ENCODE results near the gene HAAO. TPM values are rescaled to one million over a fixed set of nuclear protein-coding genes. Genes with fewer than 3 reads are reported as not detected.

HAAO gene
- total RNA-seq, 1 donor from 2014 or later, result 10.0 TPM

DNA sequence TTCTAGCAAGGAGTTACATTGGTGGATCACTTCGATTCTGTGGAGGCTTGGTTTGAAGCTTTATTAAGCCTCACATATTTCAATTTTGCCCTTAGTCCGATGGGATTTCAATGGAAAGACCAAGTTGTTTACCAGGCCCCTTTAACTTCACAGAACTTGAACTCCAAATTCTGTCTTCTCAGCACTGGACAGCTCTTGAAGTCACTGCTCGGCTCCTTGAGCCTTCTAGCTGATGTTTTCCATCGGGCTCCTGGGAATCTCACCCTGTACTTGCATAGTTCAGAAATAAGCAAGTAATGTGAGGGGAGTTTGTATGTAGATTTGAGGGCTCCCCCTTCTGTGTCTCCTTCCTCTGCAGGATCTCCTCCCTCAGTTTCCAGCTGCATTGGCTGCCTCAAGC, 43.5 kb downstream of the HAAO start:
- no peak for DNase-seq (ENCODE audit: extremely low spot score, unreplicated experiment)
- TF ChIP-seq, protein P1, sequence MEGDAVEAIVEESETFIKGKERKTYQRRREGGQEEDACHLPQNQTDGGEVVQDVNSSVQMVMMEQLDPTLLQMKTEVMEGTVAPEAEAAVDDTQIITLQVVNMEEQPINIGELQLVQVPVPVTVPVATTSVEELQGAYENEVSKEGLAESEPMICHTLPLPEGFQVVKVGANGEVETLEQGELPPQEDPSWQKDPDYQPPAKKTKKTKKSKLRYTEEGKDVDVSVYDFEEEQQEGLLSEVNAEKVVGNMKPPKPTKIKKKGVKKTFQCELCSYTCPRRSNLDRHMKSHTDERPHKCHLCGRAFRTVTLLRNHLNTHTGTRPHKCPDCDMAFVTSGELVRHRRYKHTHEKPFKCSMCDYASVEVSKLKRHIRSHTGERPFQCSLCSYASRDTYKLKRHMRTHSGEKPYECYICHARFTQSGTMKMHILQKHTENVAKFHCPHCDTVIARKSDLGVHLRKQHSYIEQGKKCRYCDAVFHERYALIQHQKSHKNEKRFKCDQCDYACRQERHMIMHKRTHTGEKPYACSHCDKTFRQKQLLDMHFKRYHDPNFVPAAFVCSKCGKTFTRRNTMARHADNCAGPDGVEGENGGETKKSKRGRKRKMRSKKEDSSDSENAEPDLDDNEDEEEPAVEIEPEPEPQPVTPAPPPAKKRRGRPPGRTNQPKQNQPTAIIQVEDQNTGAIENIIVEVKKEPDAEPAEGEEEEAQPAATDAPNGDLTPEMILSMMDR (conservative IDR thresholded peaks at IDR 0.05), result no peak
- peaks cover 3% of the 10 kb centered on the region for H3K36me3 Mint-ChIP-seq
- H3K27ac Mint-ChIP-seq, result no peak overlapping the region
- no peaks in the 10 kb centered on the region for H3K9me3 Mint-ChIP-seq
- H3K4me3 Mint-ChIP-seq, result no peak overlapping the region
- peaks cover 18% of the 10 kb centered on the region for H3K4me1 Mint-ChIP-seq (ENCODE audit: unreplicated experiment)
- H3K27me3 Mint-ChIP-seq, result no peaks in the 10 kb centered on the region

DNA sequence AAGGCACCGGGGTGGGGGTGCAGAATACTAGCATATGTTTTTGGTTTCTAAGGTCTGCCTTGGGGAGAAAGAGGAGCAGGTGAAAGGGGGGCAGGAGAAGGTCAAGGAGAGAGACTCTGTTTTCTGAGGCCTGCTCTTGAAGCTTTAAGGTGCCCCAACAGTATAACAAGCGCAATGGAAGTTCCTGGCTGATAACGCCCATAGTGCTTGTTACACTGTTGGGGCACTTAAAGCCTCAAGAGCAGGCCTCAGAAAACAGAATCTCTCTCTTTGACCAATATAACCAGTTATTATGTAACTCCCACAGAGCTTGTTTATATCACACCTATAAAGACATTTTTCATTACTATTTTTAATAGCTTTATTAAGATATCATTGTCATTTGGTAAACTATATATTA, 45.0 kb downstream of the HAAO start:
- Mint-ChIP-seq H3K27me3 (no peaks in the 10 kb centered on the region), H3K4me3 (no peak overlapping the region), H3K27ac (no peak overlapping the region), H3K4me1 (ENCODE audit: unreplicated experiment) (peaks cover 14% of the 10 kb centered on the region), H3K9me3 (no peaks in the 10 kb centered on the region), H3K36me3 (peaks cover under 1% of the 10 kb centered on the region)
- no peak for DNase-seq (ENCODE audit: extremely low spot score, unreplicated experiment)
- TF ChIP-seq, protein P1 (conservative IDR thresholded peaks at IDR 0.05), result no peak

DNA sequence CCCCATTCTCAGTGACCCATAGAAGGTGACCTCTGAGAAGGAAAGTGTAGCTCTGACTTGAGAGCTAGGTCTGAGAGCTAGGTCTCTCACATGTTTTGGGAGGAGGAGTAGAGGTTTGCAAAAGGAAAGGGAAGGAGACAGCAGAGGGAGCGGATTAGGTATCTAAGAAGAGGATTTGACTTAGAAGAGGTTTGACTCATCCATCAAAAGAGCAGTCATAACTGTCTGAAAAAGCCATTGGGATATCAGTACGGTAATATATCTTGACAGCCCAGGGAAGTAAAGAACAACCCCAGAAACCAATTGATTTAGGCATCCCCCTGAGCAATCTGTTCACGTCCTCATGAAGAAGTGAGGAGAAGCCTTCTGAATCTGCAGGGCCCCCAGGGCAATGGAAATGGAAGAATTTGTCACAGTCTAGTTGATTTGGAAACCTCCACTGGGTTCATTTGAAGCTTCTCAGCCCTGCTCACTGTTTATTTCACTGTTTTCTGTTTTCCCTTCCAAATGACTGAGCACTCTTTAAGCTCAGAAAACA, 47.8 kb downstream of the HAAO start:
- Mint-ChIP-seq H3K36me3 (peaks cover 4% of the 10 kb centered on the region), H3K4me1 (ENCODE audit: unreplicated experiment) (peaks cover 9% of the 10 kb centered on the region)

DNA sequence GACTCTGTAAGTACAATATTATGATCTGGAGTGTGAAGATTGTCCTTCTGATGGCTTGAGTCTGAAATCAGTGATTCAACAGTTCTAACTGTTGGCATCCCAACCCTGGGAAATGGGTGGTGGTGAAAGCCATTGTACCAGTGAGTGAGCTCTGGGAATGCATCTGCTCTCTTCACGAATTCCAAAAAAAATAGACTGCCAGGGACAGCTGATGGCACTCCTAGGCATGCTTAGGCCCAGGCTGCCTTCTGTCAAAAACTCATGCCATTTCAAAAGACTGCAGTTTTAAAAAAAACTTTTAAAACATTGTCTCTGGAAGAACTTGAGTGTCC, 48.8 kb downstream of the HAAO start:
- no peak overlapping the region for H3K4me3 Mint-ChIP-seq
- no peak overlapping the region for H3K27ac Mint-ChIP-seq
- no peaks in the 10 kb centered on the region for H3K27me3 Mint-ChIP-seq
- H3K36me3 Mint-ChIP-seq, result peaks cover 6% of the 10 kb centered on the region
- H3K9me3 Mint-ChIP-seq, result no peaks in the 10 kb centered on the region
- peaks cover 9% of the 10 kb centered on the region for H3K4me1 Mint-ChIP-seq (ENCODE audit: unreplicated experiment)
- TF ChIP-seq, protein P1 (conservative IDR thresholded peaks at IDR 0.05), result no peak
- DNase-seq (ENCODE audit: extremely low spot score, unreplicated experiment), result no peak

More for the DNA sequence above, 47.8 kb downstream of the HAAO start:
- H3K4me3 Mint-ChIP-seq, result no peak overlapping the region
- no peak overlapping the region for H3K27ac Mint-ChIP-seq
- TF ChIP-seq, protein P1 (conservative IDR thresholded peaks at IDR 0.05), result no peak
- H3K9me3 Mint-ChIP-seq, result no peaks in the 10 kb centered on the region
- no peak for DNase-seq (ENCODE audit: extremely low spot score, unreplicated experiment)
- H3K27me3 Mint-ChIP-seq, result no peaks in the 10 kb centered on the region

DNA sequence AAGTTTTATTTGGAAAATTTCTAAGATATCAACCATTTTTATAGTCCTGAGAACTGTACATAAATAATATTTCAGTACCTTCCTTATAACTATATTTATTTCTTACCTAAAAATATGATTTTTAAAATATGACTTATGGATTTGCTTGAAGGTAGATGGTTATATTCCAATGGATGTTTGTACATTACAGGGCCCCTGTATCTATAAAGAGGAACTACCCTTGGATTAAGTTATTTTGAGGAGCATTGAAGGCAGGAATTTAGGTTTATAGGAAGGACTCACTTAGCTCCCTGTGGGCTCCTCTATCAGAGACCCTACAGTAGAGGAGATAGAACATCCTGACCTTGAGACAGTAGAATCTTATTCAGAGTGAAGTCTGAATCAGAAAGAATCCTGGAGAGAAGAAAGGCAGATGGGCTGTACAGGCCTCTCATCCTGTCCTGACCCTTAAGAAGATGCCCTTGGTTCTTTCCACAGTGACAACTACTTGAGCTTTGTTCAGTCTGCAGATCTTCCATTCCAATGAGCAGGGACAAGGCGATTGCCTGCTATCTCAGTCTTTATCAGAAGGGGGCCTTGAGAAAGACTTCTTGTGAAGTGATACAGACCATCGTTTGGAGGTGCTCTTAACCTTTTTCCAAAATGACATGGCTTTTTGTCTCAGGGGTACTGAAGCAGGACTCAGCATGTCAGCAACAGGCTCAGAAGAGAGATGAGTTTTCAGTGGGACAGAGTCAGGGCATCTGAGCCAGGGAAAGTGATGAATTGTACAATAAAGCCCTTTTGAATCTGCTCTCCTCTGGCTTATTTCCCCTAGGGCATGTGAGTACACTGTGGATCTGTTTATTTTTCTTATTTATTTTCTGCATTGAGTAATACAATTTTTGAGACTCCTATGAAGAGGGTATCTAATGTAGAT, 49.4 kb downstream of the HAAO start:
- Mint-ChIP-seq H3K27ac (no peak overlapping the region), H3K27me3 (no peaks in the 10 kb centered on the region), H3K4me3 (no peak overlapping the region), H3K9me3 (no peaks in the 10 kb centered on the region), H3K4me1 (ENCODE audit: unreplicated experiment) (peaks cover 9% of the 10 kb centered on the region), H3K36me3 (peaks cover 10% of the 10 kb centered on the region)
- DNase-seq (ENCODE audit: extremely low spot score, unreplicated experiment), result no peak
- TF ChIP-seq, protein P1 (conservative IDR thresholded peaks at IDR 0.05), result no peak
